NCI-H510A (cell line): Measurements from ENCODE around the gene SLC22A17.

Experiments
- DNase-seq: peaks from one replicate; lab custom pipeline; 2025; lab: John Stamatoyannopoulos, UW

SLC22A17 gene

GRCh38 chr14:23307687-23308644 is 44.7 kb downstream of the SLC22A17 start:
- DNase-seq = no peak

GRCh38 chr14:23307146-23307530 is 45.5 kb downstream of the SLC22A17 start:
- DNase-seq = no peak

GRCh38 chr14:23306412-23307145 is 46.1 kb downstream of the SLC22A17 start, which contains the start of gene BCL2L2:
TSS of gene BCL2L2 (plus strand) at chr14:23306833. CDS start at chr14:23307768, 935 bp downstream.
- DNase-seq = peak; percentile 95

GRCh38 chr14:23302290-23303225 is 50.1 kb downstream of the SLC22A17 start, which contains the start of gene PPP1R3E:
TSS of gene PPP1R3E (minus strand) at chr14:23302859. CDS start at chr14:23302576, 283 bp downstream.
- peak; percentile 47 for DNase-seq

- no peak for DNase-seq
These were observed 50.8 kb downstream of the SLC22A17 start for GRCh38 chr14:23301969-23302289.

GRCh38 chr14:23301288-23301968 is 51.3 kb downstream of the SLC22A17 start:
- DNase-seq = peak; percentile 97

GRCh38 chr14:23300687-23301223 is 51.9 kb downstream of the SLC22A17 start:
- DNase-seq = peak; percentile 17

- DNase-seq = no peak
These were observed 52.6 kb downstream of the SLC22A17 start for GRCh38 chr14:23299986-23300686.

- no peak for DNase-seq
These were observed 53.3 kb downstream of the SLC22A17 start for GRCh38 chr14:23299211-23299957.

GRCh38 chr14:23297611-23298277 is 54.9 kb downstream of the SLC22A17 start:
- no peak for DNase-seq

- no peak for DNase-seq
These were observed 55.6 kb downstream of the SLC22A17 start for GRCh38 chr14:23297096-23297495.
